Measurements from ENCODE around the gene CACNA1B.
"Not testable (repeated sequence)": the region's sequence is repeated elsewhere in the genome, so short reads cannot be mapped to it uniquely, and the experiment has no call there.

Gene CACNA1B

GRCh38 chr9:137988701-137989100 is 111.1 kb downstream of the CACNA1B start:
- DNase-seq = no peak

GRCh38 chr9:137989156-137989555 is 111.6 kb downstream of the CACNA1B start:
- DNase-seq = no peak

GRCh38 chr9:137989999-137990715 is 112.6 kb downstream of the CACNA1B start:
- DNase-seq = no peak

- DNase-seq = no peak
These were observed 126.1 kb downstream of the CACNA1B start for GRCh38 chr9:138003485-138004190.

GRCh38 chr9:138006576-138007233 is 129.1 kb downstream of the CACNA1B start:
- no peak for DNase-seq

GRCh38 chr9:138007566-138007917 is 130.0 kb downstream of the CACNA1B start:
- DNase-seq = no peak

- no peak for DNase-seq
These were observed 130.6 kb downstream of the CACNA1B start for GRCh38 chr9:138007918-138008841.

- no peak for DNase-seq
These were observed 131.6 kb downstream of the CACNA1B start for GRCh38 chr9:138009016-138009802.

GRCh38 chr9:138009803-138010690 is 132.5 kb downstream of the CACNA1B start:
- no peak for DNase-seq

- DNase-seq = no peak
These were observed 133.3 kb downstream of the CACNA1B start for GRCh38 chr9:138010861-138011260.

GRCh38 chr9:138011951-138012500 is 134.4 kb downstream of the CACNA1B start:
- no peak for DNase-seq

- DNase-seq = no peak
These were observed 135.7 kb downstream of the CACNA1B start for GRCh38 chr9:138013273-138013672.

GRCh38 chr9:138013836-138014562 is 136.4 kb downstream of the CACNA1B start:
- no peak for DNase-seq

GRCh38 chr9:138014563-138014945 is 137.0 kb downstream of the CACNA1B start:
- no peak for DNase-seq

- DNase-seq = no peak
These were observed 137.6 kb downstream of the CACNA1B start for GRCh38 chr9:138015021-138015829.

GRCh38 chr9:138016406-138017187 is 139.0 kb downstream of the CACNA1B start:
- no peak for DNase-seq

GRCh38 chr9:138017200-138017599 is 139.6 kb downstream of the CACNA1B start:
- DNase-seq = no peak

GRCh38 chr9:138019514-138019913 is 141.9 kb downstream of the CACNA1B start:
- DNase-seq = not testable (repeated sequence)

Data from DMS153 (cell line).